Endodermal cell (in vitro differentiated cells): Measurements from ENCODE around the gene PACSIN2. TPM values are rescaled to one million over a fixed set of nuclear protein-coding genes. Genes with fewer than 3 reads are reported as not detected.
A peak's percentile ranks its signal among the peaks of the same experiment; 100 is the strongest.

Experiments used
- DNase-seq: peaks from one replicate; pipeline ENCODE4 v3.0.0-alpha.2; 2017
- H3K27ac ChIP-seq: 2 replicates; pipeline ENCODE4 v1.5.1; 2013; ENCODE audit warnings: mild to moderate bottlenecking, low read depth, low read length, moderate library complexity
- H3K27me3 ChIP-seq: 2 replicates; pipeline ENCODE4 v1.6.1; 2013; ENCODE audit warnings: mild to moderate bottlenecking, low read length, moderate library complexity; ENCODE audit not compliant: insufficient read depth, control insufficient read depth, poor library complexity, severe bottlenecking
- H3K36me3 ChIP-seq: 2 replicates; pipeline ENCODE4 v1.7.0; 2013; ENCODE audit warnings: mild to moderate bottlenecking, low read length, moderate library complexity; ENCODE audit not compliant: control insufficient read depth, insufficient read depth
- H3K4me1 ChIP-seq: one replicate; pipeline ENCODE4 v1.7.0; 2013; ENCODE audit warnings: low read length; ENCODE audit not compliant: control insufficient read depth, insufficient read depth
- H3K4me3 ChIP-seq: 2 replicates; pipeline ENCODE4 v1.5.1; 2013; ENCODE audit warnings: mild to moderate bottlenecking, low read length, moderate library complexity
- H3K9ac ChIP-seq: 2 replicates; pipeline ENCODE4 v1.6.1; 2013; ENCODE audit warnings: mild to moderate bottlenecking, low read length, moderate library complexity; ENCODE audit not compliant: poor library complexity, severe bottlenecking; ENCODE audit errors: extremely low read depth
- H3K9me3 ChIP-seq: 2 replicates; pipeline ENCODE4 v1.6.1; 2013; ENCODE audit warnings: mild to moderate bottlenecking, low read length, moderate library complexity; ENCODE audit not compliant: control insufficient read depth
- H3K27ac Mint-ChIP-seq: 2 replicates; pipeline ENCODE4 v1.8.0; 2020; ENCODE audit warnings: mixed read lengths
- H3K27me3 Mint-ChIP-seq: 2 replicates; pipeline ENCODE4 v1.8.0; 2021; ENCODE audit warnings: mild to moderate bottlenecking, mixed read lengths; ENCODE audit not compliant: insufficient read depth
- H3K36me3 Mint-ChIP-seq: 2 replicates; pipeline ENCODE4 v1.8.0; 2020; ENCODE audit warnings: low read depth, mixed read lengths
- H3K4me1 Mint-ChIP-seq: 2 replicates; pipeline ENCODE4 v1.8.0; 2020; ENCODE audit warnings: mixed read lengths
- H3K4me3 Mint-ChIP-seq: 2 replicates; pipeline ENCODE4 v1.8.0; 2020; ENCODE audit warnings: mild to moderate bottlenecking, moderate library complexity, mixed read lengths
- H3K9me3 Mint-ChIP-seq: 2 replicates; pipeline ENCODE4 v1.8.0; 2020; ENCODE audit warnings: mild to moderate bottlenecking, mixed read lengths
- CTCF ChIP-seq: fragments of 200-600 bp; sonication (generic); conservative IDR thresholded peaks from 2 replicates; pipeline ENCODE4 v1.5.0; 2021; ENCODE audit warnings: antibody characterized with exemption, mild to moderate bottlenecking
- WGBS, 2 experiments: methylation state at CpG; one replicate each; pipeline versions ENCODE4 v1.1.5 to v1.1.7; 2013; ENCODE audit warnings: missing lambda C conversion rate in 2 of 2, mixed read lengths in 1 of 2; ENCODE audit not compliant: insufficient coverage in 1 of 2, insufficient read length in 1 of 2; 5-methylcytosine and 5-hydroxymethylcytosine counted together
- total RNA-seq, 2 donors: library from RNA; stranded (reverse); fragmentation: NEBNext Ultra II Directional in 1 of 2; extraction: Animal tissue kit (Norgen Biotek cat#: 25700) in 1 of 2; gene quantifications; 2 replicates in 1 of 2; 3 replicates in 1 of 2; pipeline ENCODE4 v1.2.1, GENCODE V29; 2021

PACSIN2 gene
- total RNA-seq, 2 donors from 2014 or later, result 60.7 to 61.4 TPM

GRCh38 chr22:43002202-43002586 lies 12.8 kb downstream of the PACSIN2 start:
- no peak overlapping the region for H3K27ac ChIP-seq
- Mint-ChIP-seq H3K36me3 (peaks cover 15% of the 10 kb centered on the region), H3K27ac (peak overlapping the region; percentile 72), H3K9me3 (peaks cover 11% of the 10 kb centered on the region), H3K27me3 (no peaks in the 10 kb centered on the region), H3K4me3 (no peak overlapping the region), H3K4me1 (peaks cover 61% of the 10 kb centered on the region)
- no peaks in the 10 kb centered on the region for H3K27me3 ChIP-seq
- peaks cover 17% of the 10 kb centered on the region for H3K4me1 ChIP-seq
- WGBS, 2 experiments, result 28 to 36% methylated on average over 4 to 5 of the region's 5 CpGs
- DNase-seq, result peak; percentile 63
- H3K9me3 ChIP-seq, result peaks cover 11% of the 10 kb centered on the region
- TF ChIP-seq CTCF, result no peak
- no peaks in the 10 kb centered on the region for H3K36me3 ChIP-seq
- H3K9ac ChIP-seq, result no peak overlapping the region
- no peak overlapping the region for H3K4me3 ChIP-seq

GRCh38 chr22:43001271-43002201 lies 13.4 kb downstream of the PACSIN2 start:
- Histone ChIP-seq H3K4me1 (peaks cover 17% of the 10 kb centered on the region), H3K9me3 (peaks cover 11% of the 10 kb centered on the region), H3K27me3 (no peaks in the 10 kb centered on the region), H3K9ac (no peak overlapping the region), H3K27ac (no peak overlapping the region), H3K4me3 (no peak overlapping the region), H3K36me3 (no peaks in the 10 kb centered on the region)
- no peak for TF ChIP-seq CTCF
- Mint-ChIP-seq H3K9me3 (peaks cover 11% of the 10 kb centered on the region), H3K4me3 (no peak overlapping the region), H3K27me3 (no peaks in the 10 kb centered on the region), H3K27ac (peak overlapping the region; percentile 72), H3K4me1 (peaks cover 56% of the 10 kb centered on the region), H3K36me3 (peaks cover 15% of the 10 kb centered on the region)
- DNase-seq, result no peak
- WGBS, 2 experiments, result 83 to 92% methylated on average over 2 to 3 of the region's 3 CpGs

- peaks cover 52% of the 10 kb centered on the region for H3K4me1 Mint-ChIP-seq
- no peaks in the 10 kb centered on the region for H3K27me3 Mint-ChIP-seq
- H3K27me3 ChIP-seq, result no peaks in the 10 kb centered on the region
- no peaks in the 10 kb centered on the region for H3K36me3 ChIP-seq
- no peak for DNase-seq
- no peak overlapping the region for H3K9ac ChIP-seq
- WGBS, 2 experiments, result 87 to 100% methylated on average over 4 to 8 of the region's 8 CpGs
- H3K27ac ChIP-seq, result no peak overlapping the region
- TF ChIP-seq CTCF, result no peak
- H3K9me3 ChIP-seq, result peaks cover 11% of the 10 kb centered on the region
- peaks cover 15% of the 10 kb centered on the region for H3K36me3 Mint-ChIP-seq
- H3K4me3 ChIP-seq, result no peak overlapping the region
- no peak overlapping the region for H3K27ac Mint-ChIP-seq
- H3K9me3 Mint-ChIP-seq, result peaks cover 11% of the 10 kb centered on the region
- peaks cover 16% of the 10 kb centered on the region for H3K4me1 ChIP-seq
- no peak overlapping the region for H3K4me3 Mint-ChIP-seq
Observed at GRCh38 chr22:43000441-43001175, 14.3 kb downstream of the PACSIN2 start.
